Measurements from ENCODE around the gene AP4M1.

- TF ChIP-seq CTCF (conservative IDR thresholded peaks at IDR 0.05; ENCODE audit: low read depth, low read length) (no peak), EZH2 (IDR thresholded peaks at IDR 0.05; ENCODE audit: borderline replicate concordance, low read depth, low read length, poor library complexity, severe bottlenecking) (no peak)
These were observed 10.7 kb upstream of the AP4M1 start for GRCh38 chr7:100090527-100091410.
